Measurements from ENCODE around the gene C1orf52.
A peak's percentile ranks its signal among the peaks of the same experiment; 100 is the strongest.

C1orf52 gene

DNA sequence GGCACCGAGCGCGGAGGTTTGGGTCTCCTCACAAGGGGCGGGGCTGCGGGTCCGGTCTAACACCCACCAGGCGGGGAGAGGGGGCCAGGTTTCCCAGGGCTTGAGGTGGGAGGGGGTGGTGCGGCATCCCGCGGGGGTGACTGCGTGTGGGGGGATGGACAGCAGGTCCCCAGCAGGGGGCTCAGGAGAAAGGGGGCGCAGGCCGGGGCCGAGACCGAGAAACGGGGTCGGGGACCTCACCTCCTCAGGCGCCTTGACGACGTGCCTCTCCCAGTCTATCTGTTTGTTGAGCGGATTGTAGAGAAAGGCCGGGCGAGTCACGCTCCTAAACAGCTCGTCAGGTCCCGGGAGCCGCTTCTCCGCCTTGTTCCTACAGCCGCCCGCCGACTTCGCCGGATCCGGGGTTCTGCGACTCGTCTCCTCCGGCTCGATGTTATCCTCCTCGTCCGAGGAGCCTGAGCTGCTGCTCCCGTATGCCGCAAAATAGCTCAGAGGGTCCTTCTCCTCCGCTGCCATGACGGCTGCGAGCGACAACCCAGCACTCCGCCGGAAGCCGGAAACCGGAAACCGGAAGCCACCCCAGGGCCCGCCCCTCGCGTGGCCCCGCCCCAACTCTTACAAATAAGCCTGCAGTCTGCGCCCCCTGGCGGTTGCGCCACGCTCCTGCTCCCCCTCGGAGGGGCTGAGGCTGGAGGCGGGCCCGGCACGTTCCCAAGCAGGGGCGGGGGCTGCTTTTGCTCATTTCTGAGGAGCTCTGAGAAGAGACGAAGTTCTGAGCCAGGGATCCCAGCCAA is at the start of gene C1orf52:
TSS of gene C1orf52 (minus strand) at position 545 of the 794 bp plus-strand sequence. CDS start at position 516, 29 bp downstream.
- DNase-seq: peak; percentile 98

DNA sequence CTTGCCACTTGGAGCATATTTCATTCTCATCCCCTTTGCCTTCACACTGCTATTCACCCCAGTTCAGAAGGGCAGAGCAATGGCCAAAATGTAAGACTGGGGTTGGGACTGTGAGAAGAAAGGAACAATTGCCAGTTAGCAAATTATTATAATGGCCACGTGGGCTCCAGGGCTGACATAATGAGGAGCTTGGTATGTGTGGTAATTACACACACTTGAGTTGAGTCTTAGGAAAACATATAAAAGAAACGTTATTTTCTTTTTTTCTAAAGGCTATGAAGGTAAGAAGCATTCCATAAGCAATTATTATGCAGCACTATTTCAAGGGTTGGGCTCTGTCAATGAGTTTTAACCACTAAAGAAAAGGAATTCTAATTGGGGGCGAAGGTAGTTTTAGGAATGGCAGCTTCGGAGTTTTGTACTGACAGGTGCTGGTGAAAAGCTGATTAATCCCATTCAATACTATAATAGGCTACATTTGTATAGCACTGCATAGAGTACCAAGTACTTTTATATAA is 49.4 kb upstream of the C1orf52 start:
- no peak for DNase-seq

DNA sequence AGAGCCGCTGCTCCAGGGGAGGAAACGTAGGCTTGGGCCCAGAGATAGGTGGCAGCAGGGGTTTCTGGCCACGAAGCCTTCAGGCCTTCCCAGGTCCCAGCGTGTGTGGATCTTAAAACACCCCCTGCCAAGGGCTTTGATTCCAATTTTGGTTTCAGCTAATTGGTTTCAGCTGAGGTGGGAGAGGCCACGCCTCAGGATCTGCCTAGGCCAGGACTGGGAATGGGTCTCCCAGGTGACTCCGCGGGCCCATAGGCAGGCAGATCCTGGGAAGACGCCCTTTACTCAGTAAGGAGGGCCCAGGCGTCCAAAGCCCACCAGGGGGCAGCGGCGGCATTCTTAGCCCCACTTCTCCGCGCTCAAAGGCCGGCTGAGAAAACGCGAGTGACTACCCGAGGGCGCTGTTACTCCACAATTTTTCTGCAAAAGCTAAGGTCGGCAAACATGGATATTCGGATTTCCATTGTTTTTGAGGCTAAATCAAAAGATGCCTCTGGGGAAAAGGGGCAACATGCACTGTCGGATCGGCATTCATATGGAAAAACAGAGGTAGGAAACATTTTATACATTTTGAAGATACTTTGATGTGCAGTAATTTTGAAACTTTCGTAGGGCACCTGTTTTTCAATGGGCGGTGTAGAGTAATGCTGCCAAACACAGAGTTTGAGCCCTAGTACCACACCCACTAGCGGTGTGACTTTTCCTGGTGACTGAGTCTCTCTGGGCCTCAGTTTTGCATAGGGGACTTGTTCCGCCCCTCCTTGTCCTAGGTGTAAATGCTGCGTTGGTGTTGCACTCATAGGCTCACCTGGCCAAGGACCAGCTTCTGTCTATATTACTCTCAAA is 48.7 kb upstream of the C1orf52 start:
- peak; percentile 47 for DNase-seq

DNA sequence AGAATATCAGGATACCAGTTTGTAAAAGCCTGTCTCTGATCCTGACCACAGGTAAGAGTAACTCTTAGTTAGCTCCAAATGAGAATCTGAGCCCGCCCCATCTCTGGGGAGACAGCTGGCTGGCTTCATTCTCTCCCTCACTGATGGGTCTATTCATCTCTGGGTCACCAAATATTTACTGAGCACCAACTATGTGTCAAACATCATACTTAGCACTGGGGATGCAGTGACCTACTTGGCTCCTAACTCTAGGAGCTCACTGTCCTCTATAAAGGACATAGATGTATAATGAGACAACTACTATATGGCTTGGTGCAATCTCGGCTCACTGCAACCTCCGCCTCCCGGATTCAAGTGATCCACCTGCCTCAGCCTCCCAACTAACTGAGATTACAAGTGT is 46.8 kb upstream of the C1orf52 start:
- no peak for DNase-seq

DNA sequence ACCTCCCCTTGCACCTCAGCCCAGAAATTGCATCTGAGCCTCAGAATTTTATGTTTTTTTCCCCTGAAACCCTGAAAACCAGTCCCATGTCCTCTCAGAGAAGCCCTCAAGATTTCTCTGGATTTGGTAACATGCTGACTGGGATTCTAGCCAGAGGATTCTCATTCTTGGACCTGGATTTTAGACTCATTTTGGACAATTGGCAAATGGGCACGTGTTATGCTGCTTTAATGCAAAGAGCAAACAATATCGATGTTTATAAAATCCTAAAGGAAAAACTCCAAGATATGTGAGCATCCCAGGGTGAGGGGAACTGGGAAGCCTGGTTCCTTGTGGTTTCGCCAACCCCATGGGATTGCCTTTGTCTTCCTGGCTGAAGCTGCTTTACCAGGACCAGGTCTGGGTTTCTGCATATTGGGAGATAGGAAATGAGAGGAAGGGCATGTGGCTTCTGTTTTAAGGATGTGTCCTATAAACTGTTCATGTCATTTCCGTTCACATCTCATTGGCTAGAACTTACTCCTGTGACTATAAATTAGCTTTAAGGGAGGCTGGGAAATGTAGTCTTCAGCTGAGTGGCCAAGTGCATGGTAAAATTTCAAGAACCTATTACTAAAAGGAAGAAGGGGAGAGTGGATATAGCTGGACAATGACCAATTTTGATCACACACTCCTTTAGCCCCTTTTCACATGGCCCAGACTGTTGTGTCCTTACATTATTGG is 44.1 kb upstream of the C1orf52 start:
- no peak for DNase-seq

DNA sequence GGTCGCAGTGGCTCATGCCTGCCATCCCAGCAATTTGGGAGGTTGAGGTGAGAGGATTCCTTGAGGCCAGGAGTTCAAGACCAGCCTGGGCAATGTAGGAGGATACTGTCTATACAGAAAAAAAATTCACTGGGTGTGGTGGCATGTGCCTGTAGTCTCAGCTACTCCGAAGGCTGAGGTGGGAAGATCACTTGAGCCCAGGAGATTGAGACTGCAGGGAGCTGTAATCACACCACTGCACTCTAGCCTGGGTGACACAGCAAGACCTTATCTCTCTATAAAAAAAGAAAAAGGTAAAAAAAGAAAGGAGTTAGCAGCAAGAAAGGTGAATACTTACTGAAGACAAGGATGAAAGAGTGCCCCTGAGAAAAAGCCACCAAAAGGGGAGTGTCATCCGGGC is 40.7 kb upstream of the C1orf52 start:
- no peak for DNase-seq

DNA sequence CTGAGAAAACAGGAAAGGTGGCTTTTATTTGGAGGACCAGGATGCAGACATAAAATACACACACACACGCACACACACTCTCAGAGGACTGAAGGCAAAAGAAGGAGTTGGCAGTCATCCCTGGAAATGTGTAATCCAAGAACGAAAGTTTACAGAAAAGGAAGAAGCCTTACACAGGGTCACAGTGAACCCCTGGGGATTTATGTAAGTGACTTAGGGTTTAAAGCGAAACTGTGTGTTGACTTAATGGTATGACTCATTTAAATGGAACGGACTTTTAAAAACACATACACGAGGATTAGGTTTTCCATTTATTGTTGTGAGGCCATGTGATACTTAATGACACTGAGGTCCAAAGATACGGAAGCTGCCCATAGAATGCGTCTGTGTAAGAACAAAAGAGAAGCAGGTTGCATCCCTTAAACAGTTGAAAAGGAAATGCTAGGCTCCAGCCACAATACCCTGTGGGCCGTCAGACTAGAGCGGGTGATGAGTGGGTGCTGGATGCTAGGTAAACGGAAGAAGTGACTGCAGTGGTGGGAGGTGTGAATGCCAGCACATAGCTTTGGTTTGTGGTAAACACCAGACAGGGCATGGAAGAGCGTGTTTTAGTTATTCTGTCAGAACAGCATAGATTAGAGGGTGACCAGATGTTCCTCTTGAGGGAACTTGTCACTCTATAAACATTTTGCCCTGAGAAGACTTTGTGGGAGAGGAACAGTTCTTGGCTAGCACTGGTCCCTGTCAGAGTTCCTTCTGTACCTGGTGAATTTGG is 38.6 kb upstream of the C1orf52 start:
- DNase-seq: peak; percentile 55

DNA sequence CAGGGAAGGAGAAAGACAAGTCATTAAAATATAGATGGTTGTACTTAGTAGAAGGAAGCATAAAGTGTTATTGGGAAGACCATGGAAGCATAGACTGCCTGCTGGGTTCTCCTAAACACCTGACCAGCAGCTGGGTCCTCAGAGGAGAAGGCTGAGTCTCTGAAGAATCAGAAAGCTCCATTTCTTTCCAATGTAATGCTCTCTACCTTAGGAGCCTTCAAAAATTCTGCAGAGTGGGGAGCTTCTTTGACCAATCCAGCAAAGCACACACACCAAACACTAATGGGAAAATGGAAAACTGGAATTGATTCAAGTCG is 38.0 kb upstream of the C1orf52 start:
- DNase-seq: no peak

DNA sequence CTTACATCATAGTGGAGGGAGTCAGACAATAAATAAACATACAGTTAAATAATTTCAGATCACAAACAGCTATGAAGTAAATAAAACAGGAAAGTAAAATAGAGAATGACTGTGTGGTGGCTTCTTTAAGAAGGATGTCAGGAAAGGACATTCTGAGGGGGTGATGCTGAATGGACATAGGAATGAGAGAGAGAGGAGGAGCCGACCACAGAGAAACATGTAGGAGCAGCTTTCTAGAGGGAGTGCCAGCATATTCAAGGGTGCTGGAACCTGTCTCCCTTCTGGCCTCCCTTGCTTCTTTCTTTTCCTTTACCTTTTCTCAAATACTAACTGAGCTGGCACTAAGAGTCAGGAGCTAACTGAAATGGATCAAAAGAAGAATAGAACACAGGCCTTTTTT is 37.5 kb upstream of the C1orf52 start:
- DNase-seq: no peak

DNA sequence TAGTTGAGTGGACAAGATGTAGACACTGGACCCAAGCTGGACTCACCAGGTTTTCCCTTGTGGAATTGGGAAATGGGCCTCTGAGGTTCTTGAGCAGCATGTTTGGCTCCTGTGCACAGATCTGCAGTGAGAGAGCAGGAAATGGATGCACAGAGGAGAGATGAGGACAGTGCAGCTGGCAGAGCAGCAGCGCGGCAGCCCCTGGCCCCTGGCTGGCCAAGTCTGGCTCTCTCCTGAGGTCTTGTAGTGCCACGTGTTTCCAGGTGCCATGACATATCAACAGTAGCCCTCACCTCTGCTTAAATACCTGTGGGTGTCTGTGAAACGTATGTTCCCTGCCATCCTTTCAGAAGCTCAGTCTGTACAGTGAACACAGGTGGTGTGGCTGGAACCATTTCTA is 36.2 kb upstream of the C1orf52 start:
- DNase-seq: no peak

DNA sequence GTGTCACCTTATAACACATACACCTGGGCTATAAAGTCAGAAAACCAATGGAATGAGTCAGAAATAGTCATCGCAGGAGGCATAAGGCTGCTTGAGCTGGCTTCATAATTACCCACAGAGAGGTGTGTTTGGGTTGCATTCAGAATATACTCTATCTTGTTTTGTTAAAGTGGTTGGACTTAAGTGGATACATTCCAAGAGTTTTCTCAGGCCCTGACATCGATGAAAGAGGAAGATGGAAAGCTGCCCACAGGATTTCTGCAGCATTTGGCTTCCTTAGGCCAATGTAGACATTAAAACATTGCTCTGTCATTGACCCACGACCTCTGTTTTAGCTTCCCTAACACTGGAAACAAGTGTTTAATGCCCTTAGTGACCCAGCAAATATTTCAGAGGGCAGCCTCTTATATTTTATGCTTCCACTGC is 35.6 kb upstream of the C1orf52 start:
- DNase-seq: no peak

DNA sequence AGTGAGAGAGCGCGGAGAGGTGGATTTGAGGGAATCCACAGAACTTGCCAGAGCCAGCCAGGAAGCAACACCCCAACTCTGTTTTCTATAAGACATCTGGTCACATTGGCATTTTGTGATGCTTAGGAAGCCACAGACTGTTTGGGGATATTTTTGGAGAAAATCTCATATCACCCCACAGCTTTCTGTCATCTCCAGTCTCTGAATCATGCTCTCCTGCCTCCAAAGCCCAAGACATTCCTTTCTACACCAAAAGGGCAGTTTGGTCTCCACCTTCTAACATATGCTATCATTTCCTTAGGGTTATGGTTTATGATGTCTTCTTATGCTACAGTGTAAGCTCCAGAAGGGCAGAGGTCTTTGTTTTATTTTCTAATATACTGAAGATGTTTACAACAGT is 31.4 kb upstream of the C1orf52 start:
- no peak for DNase-seq

DNA sequence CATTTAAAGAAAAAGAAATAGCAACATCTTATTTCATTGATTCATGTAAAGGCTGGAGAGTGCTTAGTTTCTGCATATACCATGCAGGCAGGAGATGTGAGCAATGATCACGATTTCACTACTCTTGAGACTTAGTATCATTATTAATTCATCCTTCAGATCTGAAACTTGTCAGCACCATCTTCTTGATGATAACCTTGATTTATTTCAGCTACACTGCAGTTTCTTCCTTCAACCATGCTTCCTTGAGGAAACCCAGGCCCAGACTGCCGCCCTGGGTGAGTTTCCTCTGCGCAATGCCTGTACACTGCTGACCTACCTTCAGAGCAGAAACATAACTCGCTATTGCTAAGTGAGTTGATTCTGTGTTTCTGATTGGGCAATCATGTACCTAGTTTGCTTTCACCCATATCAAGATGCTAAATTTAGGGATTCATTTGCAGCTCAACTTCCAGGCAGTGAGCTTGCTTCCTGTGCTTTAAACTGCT is 30.4 kb upstream of the C1orf52 start:
- no peak for DNase-seq

DNA sequence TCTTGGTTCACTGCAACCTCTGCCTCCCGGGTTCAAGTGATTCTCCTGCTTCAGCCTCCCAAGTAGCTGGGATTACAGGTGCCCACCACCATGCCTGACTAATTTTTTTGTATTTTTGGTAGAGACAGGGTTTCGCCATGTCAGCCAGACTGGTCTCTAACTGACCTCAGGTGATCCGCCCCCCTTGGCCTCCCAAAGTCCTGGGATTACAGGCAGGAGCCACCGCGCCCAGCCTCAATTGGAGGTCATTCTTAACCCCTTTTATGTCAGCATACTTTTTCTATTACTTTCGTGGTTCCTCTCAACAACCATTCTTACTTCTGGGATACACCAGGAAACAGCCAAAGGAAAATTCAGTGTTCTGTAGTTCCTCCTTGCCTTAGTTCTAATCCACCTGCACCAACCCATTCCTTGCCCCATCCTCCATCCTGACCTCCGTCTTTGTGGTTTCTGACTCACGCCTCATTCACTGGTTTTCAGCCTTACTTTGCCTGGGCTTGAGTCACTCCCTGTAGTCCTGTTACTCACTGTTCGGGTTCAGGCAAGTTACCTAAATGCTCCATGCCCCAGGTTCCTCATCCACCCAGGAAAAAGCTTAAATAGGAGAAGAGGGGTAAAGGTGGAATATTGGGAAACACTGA is 29.9 kb upstream of the C1orf52 start:
- no peak for DNase-seq

DNA sequence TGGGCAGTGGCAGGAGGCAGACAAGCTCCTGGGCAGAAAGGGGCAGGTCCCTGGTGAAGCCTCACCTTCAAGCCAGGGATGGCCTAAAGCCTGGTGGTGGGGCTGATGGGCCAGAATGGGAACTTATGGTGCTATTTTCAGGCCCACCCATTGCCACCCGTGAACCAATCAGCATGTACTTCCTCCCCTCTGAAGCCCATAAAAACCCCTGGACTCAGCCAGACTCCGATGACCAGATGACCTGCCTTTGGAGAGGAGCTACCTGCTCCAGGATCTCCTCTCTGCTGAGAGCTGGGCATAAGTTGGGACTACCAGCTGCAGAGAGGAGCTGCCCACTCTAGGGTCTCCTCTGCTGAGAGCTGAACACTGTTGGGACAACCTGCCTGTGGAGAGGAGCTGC is 24.7 kb upstream of the C1orf52 start:
- no peak for DNase-seq

DNA sequence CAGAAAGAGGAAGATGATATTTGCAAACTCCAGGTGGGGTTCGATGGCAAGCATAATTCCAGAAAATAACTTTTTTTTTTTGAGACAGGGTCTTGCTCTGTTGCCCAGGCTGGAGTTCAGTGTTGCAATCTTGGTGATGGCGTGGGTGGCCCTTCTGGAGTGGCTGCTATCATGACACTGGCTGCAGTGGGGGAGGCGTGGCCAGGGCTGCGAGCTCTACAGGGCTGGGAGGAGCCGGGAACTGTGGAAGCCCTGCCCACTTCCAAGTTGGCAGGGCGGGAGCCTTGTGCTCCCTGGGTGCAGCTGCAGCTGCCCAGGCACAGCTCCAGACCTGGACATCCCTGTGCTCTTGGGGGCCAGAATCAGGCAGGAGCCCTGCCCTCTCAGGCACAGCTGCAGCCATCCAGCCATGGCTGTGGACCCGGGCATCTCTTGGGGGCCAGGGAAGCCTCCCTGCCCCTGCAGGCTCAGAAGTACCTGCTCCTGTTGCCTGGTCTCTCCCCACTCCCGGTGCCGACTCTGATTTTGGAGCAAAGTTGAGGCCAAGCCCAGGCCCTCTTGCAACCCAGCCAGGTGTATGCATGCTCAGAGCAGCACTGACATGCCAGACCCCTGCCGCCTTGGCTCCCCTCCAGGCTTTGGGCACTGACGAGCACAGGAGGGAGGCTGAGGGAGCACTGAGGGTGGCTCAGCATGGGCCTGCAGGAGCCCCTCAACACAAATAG is 24.2 kb upstream of the C1orf52 start:
- no peak for DNase-seq

DNA sequence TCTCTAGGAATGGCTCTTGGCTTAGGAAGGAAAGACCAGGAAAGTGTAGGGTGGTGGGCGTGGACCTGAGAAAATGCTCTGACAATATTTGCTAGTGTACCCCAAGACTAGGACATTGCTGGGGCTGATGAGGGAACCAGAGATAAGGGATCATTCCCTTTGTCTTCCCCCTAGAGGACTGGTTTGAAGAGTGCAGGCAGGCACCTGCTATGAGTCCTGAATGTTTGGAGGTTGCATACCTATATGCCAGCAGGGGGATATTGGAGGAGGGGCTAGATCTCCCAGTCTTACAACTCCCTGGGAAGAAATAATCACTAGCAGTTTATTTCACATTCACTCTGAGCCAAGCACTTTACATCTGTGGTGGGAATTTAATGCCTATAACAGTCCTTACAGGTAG is 23.0 kb upstream of the C1orf52 start:
- DNase-seq: no peak

DNA sequence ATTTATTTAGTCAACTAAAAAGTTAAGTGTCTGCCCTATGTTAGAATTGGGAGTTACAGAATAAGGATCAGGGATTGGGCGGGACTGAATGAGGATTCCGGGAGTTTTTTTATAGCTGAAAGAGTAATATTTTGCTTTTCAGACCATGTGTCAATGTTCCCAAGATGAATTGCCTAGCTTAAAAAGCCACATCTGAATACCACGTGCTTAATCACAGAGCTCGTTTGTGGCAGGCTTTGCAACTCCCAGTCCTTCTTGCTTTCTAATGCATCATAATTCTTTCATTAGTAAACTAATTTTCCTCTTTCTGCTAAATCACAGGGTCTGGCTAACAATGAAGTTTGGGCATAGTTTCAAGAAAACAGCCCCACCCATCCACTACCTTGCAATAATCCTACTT is 21.2 kb upstream of the C1orf52 start:
- DNase-seq: no peak

DNA sequence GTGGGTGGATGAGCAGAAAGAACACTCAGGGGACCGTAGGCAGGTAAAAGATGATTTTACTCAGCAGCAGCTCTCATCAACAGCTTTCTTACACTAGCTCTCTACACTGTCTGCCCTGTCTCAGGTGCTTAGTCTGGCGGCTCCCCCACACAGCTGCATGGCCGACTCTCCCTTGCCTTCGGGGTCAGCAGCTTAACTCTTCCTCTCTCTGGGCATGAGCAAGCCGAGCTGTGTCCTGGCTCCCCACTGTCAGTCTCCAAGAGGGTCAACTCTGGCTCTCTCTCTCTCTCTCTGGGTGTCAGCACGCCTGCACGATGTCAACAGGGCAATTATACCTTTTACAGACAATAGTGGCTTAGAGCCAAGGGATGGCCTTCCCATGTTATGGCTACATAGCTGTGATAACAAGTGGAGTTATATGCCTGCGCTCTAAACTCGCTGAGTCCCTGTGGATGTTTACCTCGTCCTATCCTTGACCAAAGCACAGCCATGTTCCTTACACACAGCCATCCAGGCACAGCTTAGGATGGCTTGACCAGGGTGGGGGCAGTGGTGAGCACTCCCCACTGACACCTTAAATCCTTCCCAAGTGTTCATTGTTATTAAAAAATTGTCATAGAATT is 20.1 kb upstream of the C1orf52 start:
- DNase-seq: no peak

DNA sequence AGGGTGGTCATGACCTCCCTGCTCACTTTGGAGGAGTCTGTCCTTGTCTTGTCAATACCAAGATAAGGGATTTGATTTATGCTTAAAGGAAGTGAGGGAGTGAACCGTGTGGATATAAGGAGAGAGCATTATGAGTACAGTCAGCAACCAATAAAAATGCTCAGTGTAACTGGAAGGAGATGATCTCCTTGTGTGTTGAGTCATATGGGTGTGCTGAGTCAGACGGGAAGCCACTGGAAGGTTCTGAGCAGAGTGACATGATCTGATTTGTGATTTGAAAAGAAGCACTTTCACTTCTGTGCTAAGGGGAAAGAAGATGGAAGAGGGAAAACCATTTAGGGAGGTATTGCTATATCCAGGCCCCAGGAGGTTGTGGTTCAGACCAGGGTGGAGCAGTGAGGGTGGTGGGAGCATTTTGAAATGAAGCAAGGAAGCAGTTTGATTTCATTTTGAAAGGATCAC is 19.4 kb upstream of the C1orf52 start:
- DNase-seq: no peak

DNA sequence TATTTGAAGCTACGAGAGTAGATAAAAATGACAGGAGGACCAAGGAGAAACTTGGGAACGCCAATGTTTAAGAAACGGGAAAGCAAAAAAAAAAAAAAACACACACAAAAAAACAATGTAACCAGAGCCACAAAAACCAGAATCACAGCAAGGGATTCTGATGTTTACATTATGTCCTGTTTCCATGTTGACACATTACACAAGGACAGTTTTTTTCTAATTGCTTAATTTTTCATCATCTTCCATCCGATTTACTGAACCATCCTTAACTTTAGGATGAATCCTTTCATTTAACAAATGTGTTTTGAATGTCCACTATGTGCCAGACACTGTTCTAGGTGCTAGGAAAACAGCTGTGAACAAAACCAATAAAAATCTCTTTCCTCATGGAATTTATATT is 18.3 kb upstream of the C1orf52 start:
- DNase-seq: no peak

Data from activated CD4-positive, CD25-positive, alpha-beta regulatory T cell treated with anti-CD3 and anti-CD28 coated beads, Interleukin-2, amount 50 U/mL, for 72 hours (primary cell).